ENCODE results near the gene SLC66A2.
"Not testable (repeated sequence)": the region's sequence is repeated elsewhere in the genome, so short reads cannot be mapped to it uniquely, and the experiment has no call there.

SLC66A2 gene

GRCh38 chr18:79877163-79878091, 74.0 kb downstream of the SLC66A2 start:
- no peak for DNase-seq

- no peak for DNase-seq
These were observed 75.0 kb downstream of the SLC66A2 start for GRCh38 chr18:79876497-79876896.

- no peak for DNase-seq
These were observed 75.5 kb downstream of the SLC66A2 start for GRCh38 chr18:79875931-79876461.

GRCh38 chr18:79875531-79875919, 75.9 kb downstream of the SLC66A2 start:
- no peak for DNase-seq

- no peak for DNase-seq
These were observed 76.6 kb downstream of the SLC66A2 start for GRCh38 chr18:79874553-79875530.

GRCh38 chr18:79873449-79874110, 77.9 kb downstream of the SLC66A2 start:
- DNase-seq: no peak

- no peak for DNase-seq
These were observed 78.7 kb downstream of the SLC66A2 start for GRCh38 chr18:79872527-79873444.

- no peak for DNase-seq
These were observed 79.9 kb downstream of the SLC66A2 start for GRCh38 chr18:79871481-79872091.

- no peak for DNase-seq
These were observed 80.4 kb downstream of the SLC66A2 start for GRCh38 chr18:79871026-79871390.

- DNase-seq: no peak
These were observed 81.0 kb downstream of the SLC66A2 start for GRCh38 chr18:79870301-79871025.

- DNase-seq: no peak
These were observed 81.7 kb downstream of the SLC66A2 start for GRCh38 chr18:79869591-79870300.

- DNase-seq: no peak
These were observed 82.5 kb downstream of the SLC66A2 start for GRCh38 chr18:79868811-79869541.

- DNase-seq: no peak
These were observed 83.2 kb downstream of the SLC66A2 start for GRCh38 chr18:79868168-79868784.

GRCh38 chr18:79867666-79868065, 83.8 kb downstream of the SLC66A2 start:
- no peak for DNase-seq

- DNase-seq: no peak
These were observed 84.4 kb downstream of the SLC66A2 start for GRCh38 chr18:79866889-79867574.

GRCh38 chr18:79865951-79866350, 85.5 kb downstream of the SLC66A2 start:
- not testable (repeated sequence) for DNase-seq

GRCh38 chr18:79864955-79865354, 86.5 kb downstream of the SLC66A2 start:
- DNase-seq: not testable (repeated sequence)

Measured in activated CD4-positive, alpha-beta T cell treated with anti-CD3 and anti-CD28 coated beads, Interleukin-2, amount 50 U/mL, for 1 hour (primary cell).